ENCODE measurements around the gene FAM114A1.
A peak's percentile ranks its signal among the peaks of the same experiment; 100 is the strongest.

FAM114A1 gene

DNA sequence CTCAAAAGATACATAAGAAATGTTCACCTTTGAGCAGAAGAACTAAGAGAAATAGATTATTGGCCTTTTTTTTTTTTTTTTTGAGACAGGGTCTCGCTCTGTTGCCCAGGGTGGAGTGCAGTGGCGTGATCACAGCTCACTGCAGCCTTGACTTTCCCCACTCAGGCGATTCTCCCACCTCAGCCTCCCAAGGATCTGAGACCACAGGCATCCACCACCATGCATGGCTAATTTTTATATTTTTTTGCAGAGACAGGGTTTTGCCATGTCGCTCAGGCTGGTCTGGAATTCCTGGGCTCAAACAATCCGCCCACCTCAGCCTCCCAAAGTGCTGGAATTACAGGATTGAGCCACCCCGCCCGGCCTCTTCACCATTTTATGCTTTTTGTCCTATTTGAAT is 8.1 kb upstream of the FAM114A1 start:
- no peak for DNase-seq (ENCODE audit: low read depth)

DNA sequence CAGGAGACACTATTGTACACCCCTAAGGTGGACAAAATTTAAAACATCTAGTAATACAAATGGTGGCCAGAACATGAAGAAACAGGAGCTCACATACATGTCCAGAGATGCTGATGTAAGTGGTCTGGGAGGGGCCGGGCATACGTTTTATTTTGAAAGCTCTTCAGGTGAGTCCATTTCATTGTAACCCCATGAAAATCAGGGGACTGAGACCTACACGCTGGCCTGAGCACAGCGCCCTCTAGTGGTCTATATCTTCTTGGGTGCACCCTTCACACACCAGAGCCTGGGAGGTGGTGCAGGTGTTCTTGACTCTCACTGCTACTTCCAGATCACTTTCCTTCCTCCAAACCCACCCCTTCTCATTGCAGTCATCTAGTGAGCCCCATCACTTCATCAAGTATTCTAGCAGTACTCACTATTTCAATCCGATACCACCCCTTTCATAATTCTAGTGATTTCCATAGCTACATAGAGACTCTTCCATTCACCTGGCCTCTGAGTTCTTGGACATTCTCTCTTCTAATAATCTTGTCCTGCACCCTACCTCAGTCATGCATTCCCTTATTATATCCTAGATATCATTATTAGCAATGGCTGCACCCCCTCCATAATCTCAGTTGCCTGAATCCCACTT is 6.7 kb upstream of the FAM114A1 start:
- peak; percentile 39 for DNase-seq (ENCODE audit: low read depth)

DNA sequence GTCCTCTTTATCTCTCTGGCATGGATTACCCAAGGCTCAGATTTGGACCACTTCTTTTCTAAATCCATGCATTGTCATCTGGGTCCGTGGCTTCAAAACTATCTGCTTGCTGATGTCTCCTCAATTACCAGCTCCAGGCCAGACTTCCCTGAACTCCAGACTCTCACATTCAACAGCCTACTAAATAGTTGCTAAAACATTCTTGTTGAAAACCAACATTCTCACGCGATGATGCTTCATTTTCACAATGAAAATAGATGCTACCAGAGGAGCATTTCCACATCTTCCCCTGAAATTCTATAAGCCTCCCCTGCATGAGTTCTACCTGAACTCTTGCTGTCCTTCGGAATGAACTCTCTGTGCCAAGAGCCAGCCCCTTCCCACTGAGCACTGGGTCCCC is 5.8 kb upstream of the FAM114A1 start:
- DNase-seq (ENCODE audit: low read depth) = no peak

DNA sequence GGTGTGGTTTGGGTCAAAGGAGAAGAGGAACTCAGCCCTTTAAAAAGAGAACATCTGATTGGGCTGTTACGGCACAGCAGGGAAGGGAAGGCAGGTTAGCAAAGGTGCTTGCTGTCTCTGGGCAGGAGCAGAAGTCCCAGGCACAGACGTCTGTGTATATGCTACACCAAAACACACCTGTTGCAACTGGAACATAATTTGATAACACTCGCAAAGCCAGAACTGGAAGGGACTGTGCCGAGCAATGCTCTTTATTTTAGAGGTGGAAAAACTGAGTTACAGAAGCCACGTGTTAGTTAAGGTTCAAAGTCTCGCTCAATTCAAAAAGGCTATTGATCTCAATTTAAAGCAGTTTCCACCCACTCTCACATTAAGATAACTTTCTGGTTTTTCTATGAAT is 2.2 kb upstream of the FAM114A1 start:
- DNase-seq (ENCODE audit: low read depth) = no peak

DNA sequence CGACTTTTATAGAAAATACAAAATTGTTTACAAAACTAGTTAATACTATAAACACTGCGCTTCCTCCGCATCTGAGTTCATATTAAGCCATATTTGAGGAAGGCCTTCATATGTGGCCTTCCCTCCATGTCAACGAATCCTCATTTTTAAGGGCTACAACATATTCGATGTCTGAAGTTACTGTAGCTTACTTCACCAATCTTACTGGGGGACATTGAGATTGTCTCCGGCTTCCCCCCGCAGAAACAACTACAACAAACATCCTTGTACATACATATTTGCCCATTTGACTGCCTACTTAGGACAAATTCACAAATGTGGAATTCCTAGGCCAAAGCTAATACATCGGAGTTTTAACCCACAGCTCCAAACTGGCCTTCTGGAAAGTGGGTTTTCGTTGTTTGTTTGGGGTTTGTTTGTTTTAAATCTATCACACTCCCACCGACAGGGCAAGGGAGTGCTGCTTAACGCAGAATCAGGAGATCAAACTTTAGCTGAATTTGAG is 581 bp upstream of the FAM114A1 start:
- DNase-seq (ENCODE audit: low read depth) = no peak

DNA sequence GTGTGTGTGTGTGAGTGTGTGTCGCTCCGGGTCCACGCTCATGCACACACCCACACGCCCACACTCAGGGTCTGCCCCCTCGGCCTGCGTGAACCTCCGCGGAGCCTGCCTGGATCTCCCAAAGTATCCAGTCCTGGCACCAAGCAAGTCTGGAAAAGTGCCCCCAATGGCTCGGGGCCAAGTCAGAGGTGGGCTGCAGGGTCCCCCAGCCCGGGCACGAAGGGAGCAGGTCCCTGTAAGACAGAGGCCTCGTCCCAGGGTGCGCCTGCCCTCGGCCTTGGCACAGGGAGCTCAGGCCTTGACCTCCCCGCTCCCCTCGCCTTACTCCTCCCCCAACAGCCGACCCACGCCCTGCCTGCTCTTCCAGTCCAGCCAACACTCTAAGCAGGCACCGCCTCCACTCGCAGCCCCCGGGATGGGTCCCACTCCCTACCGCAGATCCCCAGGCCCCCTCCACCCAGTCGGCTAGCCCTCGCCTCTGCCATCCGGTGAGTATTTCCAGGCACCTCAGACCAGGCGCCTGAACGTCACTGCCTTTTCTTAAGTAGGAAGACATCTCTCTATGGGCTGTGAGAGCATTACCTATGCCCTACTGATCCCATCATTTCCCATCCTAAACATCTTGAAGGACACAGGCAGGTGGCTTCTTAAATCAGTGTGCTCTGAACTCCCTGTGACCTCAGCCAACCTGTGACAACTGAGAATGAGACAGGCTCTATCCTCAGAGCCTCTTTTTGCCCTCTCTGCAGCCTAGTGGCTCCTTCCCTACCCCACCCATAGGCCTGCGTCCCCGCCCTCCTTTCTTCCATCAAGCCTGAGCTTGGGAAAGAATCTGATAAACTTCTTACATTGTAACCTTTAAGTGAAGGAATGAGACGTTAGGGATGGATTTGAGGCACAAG is 704 bp downstream of the FAM114A1 start:
- no peak for DNase-seq (ENCODE audit: low read depth)

DNA sequence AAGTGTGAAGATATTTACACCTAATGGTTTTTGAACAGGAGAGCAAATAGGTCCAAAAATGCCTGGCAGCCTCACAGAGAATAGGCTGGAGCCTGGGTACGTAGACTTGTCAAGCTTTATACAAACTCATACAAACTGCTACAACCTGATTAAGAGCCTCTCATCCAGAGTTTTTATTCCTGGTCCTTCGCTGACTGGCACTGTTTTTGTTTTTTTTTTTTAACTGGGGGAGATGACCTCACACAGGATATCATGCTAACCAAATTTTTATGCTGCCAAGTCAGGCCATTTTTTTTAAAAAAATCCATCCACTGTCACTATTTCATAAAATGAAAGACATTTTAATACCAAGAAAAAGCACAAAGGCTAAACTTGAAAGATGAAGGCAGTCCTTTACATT is 1.9 kb downstream of the FAM114A1 start:
- DNase-seq (ENCODE audit: low read depth) = no peak

DNA sequence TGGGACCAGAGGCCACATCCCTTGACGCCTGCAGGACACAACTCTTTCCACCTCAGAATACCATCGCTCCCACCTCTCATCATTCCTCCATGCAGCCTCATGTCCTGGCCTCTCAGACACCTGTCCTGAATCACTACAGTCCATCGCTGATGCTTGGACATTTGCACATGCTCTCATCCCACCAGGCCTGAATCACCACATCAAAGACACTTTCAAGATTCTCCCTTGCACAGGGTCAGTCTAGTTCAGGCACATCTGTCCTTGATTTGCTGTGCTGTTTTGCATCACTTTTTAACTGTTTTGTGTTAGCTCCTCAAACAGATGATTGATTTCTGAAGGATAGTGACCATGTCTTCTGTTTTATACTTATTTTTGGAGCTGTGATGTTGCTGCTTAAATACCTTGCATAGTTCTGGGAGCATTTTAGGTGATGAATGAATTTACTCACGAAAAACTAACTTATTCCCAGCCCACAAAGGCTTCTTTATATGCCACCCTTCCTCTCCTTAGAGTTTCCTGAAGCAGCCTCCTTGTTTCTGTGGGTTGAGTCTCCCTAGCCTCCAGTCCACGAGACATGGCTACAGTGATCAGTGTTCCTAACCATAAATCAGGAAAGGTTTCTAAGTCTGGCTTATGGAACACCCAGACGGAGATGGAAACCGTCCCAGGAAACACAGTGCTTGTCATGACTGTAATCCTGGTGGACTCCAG is 2.6 kb downstream of the FAM114A1 start:
- DNase-seq (ENCODE audit: low read depth) = no peak

DNA sequence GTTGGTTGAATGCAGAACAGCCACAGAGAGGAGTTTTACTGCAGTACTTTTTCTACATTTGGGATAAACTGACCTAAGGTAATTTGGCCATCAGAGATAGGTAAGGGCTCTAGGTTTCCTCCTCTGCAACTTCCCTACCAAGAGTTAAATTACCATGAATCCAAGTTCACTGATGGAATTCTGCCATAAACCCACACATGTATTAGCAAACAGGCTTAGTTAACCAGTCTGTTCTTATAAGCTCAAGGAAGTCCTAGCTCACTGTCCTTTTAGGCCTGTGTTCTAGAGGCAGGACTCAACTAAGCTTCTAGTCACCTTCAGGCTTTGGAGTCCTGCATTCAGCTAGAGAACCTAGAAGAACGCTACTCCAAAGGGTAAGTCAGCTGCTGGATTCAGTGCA is 4.0 kb downstream of the FAM114A1 start:
- no peak for DNase-seq (ENCODE audit: low read depth)

DNA sequence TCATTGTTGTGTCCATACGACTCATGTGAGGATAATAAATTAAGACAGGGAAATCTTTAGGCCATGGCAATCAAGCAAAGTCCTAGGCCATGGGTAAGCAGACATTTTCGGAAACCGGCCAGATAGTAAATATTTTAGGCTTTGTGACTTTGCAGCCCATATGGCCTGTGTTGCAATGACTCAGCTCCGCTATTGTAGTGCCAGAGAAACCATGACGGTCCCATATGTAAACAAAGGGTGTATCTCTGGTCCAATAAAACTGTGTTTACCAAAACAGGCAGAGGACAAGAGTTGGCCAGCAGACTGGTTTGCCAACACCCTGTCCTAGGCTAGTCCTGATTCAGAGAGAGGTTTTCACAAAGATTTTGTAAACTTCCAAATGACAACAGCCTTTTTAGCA is 5.0 kb downstream of the FAM114A1 start:
- no peak for DNase-seq (ENCODE audit: low read depth)

DNA sequence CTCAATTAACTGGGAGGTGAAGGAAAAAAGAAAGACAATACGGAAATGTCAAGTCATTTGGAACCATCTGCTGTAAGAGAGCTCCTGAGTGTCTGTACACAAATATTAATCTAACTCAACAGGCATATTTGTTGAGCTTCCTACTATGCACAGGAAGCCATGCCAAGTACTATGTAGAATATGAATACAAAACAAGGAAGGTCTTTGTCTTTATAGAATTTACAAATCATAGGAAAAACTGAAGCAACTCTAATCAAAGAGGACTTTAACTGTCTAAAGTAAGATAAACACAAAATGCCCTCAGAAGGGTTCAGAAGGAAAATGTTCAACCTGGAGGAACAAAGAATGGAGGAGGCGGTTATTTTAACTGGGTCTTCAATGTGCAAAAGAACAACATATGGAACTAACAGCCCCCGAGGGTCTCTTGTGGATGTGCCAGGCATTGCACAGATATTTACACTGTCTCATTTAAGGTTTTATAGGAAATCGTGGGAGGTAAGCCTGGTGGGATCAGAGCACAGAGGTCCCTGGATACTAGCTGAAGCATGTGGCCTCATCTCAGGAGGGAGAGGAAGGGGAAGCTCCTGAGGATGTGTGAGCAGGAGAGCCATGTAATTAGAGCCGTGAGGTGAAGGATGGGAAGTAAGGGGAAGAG is 5.8 kb downstream of the FAM114A1 start:
- DNase-seq (ENCODE audit: low read depth) = no peak

DNA sequence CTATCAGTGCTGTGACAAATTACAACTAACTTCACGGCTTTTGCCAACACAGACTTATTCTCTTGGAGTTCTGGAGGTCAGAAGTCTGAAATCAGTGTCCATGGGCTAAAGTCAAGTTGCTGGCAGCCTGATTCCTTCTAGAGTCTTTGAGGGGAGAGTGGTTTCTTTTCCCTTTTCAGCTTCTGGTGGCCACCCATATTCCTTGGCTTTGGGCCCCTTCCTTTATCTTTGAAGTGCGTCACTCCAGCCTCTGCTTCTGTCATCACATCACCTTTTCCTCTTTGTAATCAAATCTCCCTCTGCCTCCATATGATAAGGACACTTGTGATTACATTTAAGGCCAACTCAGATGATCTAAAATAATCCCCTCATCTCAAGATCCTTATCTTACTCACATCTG is 9.0 kb downstream of the FAM114A1 start:
- no peak for DNase-seq (ENCODE audit: low read depth)

DNA sequence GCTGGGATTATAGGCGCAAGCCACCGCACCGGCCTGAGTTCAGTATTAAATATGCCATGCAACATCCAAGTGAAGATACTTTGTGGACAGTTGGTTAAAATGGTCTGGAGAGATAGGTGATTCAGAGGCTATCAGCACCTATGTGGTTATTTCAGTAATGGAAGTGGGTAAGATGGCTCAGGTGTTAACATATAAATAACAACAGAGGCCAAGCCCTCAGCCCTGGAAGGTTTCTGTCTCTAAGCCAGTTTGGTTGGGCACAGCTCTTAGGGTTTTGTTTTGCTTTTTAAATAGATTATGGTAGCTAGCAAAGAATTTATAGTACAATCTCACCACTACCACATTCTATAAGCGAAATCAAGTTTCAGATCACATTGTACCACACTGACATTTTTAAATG is 16.6 kb downstream of the FAM114A1 start:
- DNase-seq (ENCODE audit: low read depth) = no peak

DNA sequence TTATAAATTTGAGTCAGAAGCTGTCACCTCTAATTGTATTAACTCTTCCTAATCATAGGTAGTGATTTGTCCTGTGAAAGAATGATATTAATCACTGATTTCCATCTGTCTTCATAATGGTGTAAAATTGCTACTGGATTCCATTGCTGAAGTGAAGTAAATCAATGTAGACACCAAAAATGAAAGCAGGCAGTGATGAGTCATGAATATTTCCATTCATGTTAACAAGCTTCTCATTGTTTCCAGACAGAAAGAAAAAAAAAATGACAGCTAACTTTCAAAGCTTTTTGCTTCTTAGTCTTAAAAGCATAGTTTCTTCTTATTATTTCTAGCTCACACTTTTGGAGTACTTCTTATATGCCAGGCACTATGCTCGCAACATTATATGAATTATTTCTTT is 21.5 kb downstream of the FAM114A1 start:
- DNase-seq (ENCODE audit: low read depth) = no peak

DNA sequence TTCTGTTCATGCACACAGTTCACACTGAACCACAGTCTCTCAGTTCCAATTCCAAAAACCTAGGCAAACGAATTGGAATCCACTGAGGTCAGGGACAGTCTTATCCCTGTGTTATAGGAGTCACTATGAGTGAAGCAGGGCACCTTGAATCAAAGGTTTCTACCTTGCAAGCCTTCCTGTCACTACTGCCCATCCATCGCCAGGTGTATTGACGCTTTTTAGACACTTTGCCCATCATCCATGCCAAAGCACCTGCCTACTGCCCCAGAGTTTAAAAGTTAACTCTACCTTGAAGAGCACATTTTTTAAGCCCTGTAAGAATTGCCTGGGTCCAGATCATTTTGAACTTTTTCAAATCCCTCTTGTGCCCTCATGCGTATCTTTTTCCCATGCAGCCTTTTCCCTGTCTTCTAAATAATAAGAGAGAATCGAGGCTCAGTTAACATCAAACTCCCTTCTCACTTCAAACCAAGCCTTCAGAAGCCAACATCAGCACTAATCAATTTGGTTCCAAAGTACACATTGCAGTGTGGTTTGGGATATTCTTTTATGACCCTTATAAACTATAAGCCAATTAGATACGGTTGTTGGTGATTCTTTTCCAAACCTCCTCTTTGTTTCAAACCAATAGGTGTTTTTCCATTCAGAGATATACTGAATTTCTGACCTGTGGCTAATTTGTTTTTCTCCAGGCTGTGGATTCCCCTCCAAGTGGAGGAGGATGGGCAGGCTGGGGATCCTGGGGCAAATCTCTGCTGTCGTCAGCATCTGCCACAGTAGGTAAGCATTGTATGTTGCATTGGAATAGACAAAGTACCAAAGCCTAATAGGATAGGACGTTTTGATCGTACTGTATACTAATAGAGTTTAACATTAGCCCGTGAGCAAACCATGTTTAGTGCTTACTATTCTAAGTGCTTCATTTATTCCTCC is 23.7 kb downstream of the FAM114A1 start:
- DNase-seq (ENCODE audit: low read depth) = no peak

DNA sequence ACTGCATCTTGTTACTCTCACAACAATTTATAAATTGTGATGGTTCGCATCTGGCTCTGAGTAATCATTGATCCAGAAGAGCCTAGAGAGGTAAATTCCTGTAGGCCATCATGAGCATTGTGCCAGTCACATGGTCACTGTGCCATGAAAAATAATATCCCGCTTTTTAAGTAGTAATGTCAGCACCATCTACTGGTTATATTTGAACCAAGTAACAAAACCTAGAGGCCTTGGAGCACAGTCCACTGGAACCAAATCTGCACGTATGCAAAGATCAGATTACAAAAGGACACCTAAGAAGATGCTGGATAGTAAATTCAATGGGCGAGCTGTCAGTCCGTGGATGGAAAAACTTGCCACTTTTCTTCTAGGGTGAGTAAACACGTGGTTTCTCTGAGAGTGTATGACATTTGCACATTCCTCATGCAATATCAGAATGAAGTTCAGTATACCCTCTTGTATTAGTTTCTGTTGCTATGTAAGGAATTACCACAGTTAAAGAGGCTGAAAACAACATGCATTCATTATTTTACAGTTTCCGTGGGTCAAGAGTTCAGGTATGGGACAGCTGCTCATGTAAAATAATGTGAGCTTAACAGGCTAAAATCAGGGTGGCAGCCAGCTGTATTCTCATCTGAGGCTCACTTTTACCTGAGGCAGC is 26.8 kb downstream of the FAM114A1 start:
- no peak for DNase-seq (ENCODE audit: low read depth)

DNA sequence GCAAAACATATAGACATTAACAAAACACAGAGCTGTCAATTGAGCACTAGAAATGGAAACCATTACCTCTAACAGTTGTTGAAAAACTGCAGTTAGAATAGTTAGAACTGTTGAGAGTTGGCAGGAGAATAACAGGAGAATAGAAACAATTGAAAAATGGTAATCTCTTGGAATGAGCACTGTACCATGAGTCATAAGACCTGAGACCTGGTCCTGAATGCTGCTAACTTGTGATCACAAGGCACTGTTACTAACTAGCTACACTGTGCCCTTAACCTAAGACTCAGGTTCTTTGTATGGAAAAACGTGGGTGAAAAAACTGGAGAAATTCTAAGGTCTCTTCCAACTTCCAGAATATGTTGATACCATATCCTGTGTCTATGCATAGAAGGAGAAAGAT is 29.3 kb downstream of the FAM114A1 start:
- DNase-seq (ENCODE audit: low read depth) = no peak

DNA sequence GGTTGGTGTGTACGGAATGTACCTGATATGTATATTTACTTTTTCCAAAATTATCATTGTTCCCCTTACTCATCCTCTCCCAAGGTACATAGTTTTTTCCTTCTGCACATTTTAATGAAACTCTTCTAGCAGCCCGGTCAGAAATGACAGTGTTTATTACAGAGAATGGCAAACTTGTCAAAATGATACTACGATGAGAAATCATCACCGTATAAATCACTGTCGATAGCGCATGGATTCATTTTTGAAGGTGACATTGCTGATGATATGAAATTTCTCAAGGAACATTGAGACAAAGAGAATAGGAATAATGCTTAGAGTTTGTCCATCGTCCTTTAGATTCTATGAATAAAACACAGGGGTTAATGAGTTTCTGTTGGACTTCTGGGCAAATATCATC is 30.6 kb downstream of the FAM114A1 start:
- DNase-seq (ENCODE audit: low read depth) = no peak

DNA sequence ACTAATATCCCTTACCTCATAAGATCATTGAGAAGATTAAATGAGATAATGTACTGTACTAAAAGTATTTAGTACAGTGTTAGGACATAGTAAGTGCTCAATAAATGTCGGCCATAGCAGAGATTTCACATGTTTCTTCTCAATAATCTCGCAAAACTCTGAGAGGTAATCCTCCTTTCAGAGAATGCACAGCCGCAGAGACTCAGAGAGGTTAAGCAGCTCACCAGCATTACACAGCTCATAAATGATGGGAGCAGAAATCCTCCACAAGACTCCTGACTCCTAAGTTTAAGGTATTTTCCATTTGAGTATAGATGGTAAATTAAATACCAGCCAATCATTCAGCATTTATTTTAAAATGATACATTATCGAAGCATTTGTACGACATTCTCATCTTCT is 34.6 kb downstream of the FAM114A1 start:
- no peak for DNase-seq (ENCODE audit: low read depth)

DNA sequence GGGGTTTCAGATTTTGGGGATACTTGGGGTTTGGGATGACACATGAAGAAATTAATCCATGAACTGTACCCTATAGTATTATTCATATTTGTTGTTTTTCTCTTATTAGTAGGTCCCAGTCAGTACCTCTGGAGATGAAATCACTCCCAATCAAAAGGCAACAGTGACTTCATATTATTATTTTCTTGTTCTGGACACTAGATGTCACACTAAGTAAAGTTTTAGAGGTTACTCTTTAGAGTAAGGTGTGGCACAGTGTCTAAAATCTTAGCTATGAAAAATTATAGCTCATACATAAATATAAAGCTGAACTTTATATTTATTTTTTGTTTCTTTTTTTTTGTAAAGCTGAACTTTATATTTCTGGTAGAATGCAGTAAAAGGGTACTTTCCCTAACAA is 35.1 kb downstream of the FAM114A1 start:
- no peak for DNase-seq (ENCODE audit: low read depth)

Measured in stimulated activated CD4-positive, alpha-beta T cell treated with anti-CD3 and anti-CD28 coated beads, Interleukin-2, amount 100 ng/mL, for 4 hours (primary cell).